GM19025 (cell line): Measurements from ENCODE around the gene DOCK1.

Source experiments
- ATAC-seq: cut with Tn5 transposase; IDR thresholded peaks from one replicate; pipeline ENCODE4 v1.9.1; 2021; ENCODE audit warnings: mild to moderate bottlenecking, low read depth, moderate library complexity; ENCODE audit not compliant: unreplicated experiment

Gene DOCK1

DNA sequence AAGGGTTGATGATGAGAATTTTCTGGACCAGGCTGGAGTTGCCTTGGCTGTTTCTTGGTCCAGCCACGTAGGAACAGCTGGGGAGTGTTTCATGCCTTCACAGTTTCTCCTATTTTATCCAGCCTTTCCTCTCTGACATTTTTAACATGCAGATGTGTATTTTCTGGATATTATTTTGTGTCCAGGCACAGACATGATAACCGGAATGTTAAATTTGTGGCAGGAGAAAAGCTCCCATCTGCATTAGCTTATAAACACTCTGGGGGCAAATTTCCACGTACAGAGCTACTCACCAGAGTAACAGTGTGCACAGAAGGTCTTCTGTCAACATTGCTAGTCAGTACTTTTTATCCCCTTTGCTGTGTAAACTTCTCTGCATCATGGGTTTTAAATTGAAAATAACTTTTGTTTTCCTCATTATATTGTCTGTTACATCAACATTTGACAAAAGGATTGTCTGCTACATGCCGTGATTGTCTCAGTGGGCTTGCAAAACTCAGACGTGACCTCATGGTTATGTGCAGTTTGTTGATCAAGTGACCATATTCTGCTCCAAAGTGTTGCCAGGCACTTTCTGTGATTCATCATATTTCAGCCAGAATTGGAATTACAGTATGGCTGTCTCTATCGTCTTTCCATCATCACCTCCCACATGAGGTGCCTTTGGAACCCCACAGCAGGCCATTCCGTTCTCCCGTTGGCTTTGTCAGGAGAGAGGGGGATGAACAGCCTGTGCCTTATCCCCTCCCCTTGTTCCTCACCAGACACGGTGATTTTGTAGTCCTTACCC is 249.8 kb downstream of the DOCK1 start:
- no peak for ATAC-seq

DNA sequence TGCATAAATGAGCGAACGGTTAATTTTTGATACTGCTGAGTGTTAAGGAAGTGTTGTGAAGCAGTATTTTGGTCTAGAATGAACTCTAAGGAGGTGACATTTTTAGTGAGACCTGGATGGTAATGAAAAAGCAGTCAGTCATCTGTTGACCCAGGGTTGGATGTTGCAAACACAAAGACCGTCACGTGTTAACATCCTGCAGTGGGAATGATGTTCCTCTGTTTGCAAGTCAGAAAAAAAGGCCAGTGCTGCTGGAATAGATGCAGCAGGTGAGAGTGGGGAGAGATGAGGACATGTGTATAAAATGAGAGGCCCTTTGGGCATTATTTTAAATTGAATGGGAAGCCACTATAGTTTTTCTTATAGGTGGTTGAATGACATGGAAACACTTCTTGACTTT is 251.9 kb downstream of the DOCK1 start:
- ATAC-seq: no peak

DNA sequence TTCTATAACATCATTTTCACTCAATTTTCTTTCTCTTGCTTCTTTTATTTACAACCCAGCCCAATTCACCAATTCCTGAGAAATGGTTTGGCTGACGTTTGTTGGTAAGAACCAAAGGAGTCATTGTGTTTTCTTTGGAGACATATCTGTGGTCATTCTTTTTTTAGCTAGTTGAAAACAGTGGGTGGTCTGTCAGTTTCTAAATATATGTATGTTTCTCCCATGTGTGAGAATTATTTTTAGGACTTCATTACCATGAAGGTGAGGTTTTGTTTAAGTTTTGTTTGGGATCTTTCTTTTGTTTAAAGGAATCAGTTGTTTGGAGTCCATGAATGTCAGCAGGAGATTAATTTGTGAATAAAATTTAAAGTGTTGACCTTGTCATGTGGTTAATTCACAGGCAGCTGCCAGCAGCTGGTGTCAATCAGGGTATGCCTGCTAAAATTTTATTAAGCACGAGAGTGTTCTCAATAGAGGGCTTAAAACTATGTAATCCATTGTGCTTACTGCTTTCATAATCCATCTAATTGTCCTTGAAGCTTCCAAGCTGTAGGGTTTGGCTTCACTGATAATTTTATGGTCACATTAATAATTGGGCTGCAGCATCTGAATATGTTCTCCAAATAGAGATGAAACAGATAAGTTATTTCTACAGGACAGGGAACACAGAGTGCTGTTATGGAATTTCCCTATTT is 252.4 kb downstream of the DOCK1 start:
- ATAC-seq: no peak

DNA sequence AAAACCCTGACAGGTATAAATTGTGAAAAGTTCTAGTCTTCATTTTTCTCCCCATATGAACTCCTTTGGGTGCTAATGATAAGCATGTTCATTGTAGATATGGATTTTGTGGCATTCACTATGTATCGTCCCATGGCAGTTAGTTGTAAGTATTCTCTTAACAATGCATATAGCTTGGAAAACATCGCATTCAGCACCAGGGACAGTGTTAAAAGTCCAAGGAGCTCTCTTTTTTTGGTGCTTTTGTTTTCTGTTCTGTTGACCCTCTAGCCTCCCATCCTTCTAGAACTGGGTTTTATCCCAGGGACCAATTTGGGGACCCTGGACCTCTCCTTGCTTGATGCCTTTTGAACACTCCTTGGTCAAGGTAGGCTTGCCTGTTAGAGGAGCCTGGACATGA is 253.4 kb downstream of the DOCK1 start:
- no peak for ATAC-seq

DNA sequence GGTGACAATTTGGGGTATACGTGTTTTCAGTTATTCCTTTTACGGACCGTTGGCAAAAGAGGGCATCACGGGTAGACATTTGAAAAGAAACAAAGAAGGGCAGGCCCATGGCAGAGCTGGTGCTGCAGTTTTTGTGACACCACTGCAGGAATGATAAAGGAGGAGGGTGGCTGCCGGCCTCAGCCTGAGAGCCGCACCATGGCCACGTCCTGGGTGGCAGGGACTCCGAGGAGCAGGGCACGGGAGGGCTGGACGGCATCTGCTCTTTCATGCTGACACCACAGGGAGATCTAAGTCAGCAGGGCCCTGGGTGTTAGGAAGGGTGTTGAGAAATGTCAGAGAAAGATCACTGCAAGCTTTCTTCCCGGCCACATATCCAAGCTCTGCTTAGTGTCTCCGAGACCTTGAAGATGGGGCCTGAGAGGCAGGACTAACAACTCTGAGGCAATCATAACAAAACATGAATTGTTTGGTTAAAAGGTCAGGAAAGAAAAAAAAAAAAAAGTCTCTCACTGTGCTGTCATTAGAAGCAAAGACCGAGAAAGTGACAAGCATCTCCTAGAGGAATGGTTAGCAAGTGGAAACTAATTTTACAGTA is 254.5 kb downstream of the DOCK1 start:
- no peak for ATAC-seq

DNA sequence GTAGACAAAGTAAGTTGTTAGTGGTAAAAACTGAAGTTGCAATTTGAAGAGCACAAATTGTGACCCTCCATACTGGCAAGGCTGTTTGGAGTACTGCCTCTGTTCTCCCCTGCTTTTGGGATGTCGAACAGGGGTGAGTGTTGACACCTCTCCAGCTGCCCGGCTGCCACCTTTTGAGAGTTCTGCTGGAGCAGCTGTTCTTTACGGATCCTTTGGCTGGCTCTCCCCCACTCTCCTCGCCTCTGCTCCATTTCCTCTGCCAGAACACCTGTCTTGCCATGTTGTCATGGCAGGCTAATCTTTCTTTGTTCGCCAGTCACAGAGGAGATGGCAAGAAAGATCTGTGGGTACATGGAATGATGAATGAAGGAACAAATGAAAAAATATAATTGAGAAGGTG is 256.3 kb downstream of the DOCK1 start:
- ATAC-seq: no peak

DNA sequence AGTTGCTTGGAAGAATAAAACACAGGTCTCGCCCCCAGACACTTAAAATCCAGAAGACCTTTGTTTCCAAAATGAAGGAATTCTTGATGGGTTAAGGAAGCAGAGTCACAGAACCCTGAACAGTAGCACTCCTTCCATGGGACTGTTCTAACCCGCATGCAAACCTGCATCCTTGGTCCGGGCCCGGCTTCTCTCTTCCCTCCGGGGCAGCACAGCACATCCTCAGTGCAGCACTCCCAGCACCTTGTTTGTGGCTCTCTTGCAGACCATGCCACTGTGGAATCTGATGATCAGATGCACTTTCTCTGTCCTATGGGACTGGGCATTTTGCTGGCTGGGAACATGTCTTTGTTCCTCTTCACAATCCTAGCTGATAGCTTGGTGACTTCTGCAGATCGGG is 257.6 kb downstream of the DOCK1 start:
- ATAC-seq: no peak

DNA sequence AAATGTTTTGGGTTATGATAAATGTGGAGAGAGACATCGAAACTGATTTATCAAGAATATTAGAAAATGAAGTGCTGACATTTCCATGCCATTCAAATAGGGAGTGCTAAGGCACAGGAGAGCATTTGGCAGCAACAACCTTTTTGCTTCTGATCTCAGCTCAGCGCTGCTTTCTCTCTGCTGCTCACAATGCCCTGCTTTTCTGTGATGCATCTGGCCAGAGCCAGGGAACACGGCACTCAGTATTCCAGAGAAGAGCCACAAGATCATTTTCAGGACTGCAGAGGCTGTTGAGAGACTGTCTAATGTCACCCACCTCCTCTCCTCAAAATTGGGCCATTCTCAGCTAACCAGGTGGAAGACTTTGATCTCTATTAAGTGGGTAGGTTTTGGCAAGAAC is 263.0 kb downstream of the DOCK1 start:
- no peak for ATAC-seq

DNA sequence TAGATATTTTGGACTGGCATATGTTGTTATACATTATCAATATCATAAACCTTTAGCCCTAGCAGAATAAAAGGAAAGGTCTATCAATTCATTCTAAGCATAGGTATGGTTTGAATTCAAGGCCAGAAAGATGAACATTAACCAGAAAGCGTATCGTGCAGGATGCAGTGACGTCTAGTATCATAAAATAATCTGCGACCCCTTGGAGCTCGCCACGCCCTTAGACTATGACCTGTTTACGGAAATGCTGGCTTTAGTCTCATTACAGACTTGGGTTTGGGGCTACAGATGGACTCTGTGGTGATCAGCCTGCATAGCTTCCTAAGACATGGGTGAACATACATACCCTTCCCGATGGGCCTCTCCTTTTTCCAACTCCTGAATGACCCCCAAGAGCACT is 269.6 kb downstream of the DOCK1 start:
- no peak for ATAC-seq

DNA sequence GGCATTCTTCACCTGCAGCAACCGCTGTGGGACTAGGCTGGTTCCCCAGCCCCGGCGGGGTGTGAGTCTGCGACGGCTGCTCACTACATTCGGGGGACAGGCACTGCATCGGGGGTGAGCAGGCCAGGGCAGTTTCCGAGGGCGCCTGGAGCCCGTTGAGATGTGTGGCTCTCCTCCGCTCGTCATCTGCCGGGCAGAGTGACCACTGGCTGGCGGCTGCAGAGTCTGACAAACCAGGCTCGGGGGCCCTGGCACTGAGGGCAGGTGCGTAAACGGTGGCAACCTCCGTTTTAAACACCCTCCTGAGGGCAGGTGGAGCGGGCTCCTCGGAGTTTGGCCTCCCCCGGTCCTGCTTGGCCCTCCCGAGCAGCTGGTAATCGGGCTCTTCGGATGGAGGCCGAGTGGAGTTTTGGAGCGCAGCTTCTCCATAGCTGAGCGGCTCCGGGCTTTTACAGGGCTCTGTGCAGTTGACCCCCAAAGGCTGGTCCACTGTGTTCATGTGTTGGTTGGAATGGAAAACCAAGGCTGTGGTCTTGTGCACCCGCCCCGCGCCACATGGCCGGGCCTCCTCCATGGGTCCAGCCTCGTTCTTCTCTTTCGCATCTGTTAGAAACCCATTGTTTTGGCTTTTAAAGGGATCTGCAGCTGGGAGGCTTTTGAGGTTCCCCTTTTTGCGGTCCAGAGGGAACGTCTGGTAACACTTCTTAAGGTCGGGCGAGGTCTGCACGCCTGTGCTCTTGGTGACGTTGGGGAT is 270.3 kb downstream of the DOCK1 start:
- ATAC-seq: no peak

DNA sequence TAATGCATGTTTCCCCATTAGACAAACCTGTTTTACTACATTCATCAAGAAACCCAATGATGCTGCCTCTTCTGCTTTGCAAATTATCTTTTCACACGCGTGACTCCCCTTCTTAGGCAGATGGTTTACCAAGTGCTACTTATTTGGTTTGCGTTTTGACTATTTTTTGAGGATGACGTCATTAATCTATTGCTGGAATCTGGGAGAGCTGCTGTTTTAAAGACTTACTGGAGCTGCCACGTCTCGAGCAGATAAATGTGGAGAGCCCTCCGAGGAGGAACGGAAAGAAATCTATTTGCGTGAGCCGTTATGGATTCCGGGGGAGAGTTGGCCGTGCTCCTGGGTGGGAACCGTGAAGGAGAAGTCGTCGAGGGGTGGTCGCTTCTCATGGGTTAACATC is 271.4 kb downstream of the DOCK1 start:
- no peak for ATAC-seq

DNA sequence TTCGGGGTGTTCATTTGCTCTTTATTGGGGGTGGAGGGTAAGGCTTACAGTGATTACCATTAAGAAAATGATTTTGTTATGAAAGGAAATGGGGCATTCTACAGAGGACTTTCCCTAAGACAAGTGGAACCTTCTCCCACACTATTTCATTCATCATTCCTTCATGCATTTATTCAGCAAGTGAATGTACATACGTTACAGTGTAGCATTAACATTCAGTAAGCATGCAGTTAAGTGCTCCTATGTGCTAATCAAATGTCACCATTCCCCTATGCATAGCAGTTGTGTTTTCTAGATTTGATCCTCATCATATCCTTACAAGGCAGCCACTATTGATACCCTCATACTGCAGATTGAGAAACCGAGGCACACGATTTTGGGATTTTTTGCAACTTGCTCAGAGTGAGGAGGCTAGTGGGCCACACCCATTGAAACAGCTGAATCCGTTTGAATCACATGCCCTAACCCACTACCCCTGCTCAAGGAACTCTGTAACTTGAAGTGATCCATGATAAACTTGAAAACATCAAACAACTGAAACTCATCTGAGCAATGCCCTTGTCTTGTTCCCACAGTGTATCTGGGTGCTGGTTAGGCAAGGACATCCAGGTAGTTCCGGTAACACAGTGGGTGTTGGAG is 274.5 kb downstream of the DOCK1 start:
- no peak for ATAC-seq

DNA sequence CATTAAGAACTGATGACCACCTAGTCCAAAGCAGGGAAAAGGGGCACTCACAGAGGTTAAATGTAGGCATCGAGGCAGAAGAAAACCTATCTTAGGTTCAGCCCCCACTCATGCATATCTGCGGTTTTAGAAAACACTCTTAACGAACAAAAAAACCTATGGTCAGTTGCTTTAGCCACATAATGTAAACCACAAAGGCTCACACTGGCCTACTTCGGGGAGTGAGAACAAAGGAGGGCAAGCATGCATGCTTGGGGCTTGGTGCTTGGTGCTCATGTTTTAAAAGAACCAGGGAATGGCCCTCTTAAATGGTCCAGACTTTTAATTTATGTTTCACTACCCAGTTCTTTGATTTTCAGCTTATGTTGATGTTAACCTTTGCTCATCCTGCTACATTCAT is 276.9 kb downstream of the DOCK1 start:
- ATAC-seq: no peak

DNA sequence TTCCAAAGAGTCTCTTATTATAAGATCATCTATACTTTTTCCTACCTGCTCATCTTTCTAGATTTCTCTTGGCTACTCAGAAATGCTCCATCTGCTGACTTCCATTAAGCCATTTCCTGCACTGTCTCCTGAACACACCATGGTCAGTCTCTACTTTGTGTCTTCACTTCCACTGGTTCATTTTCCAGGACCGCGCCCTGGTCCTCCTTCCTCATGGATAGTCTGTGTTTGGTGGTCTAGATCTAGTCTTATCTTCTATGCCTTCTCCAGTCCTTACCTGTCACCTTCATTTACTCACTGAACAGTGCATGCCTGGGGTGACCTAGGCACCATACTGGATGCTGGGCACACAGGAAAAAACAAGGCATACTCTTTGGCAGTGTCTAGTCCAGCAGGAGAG is 279.4 kb downstream of the DOCK1 start:
- no peak for ATAC-seq

DNA sequence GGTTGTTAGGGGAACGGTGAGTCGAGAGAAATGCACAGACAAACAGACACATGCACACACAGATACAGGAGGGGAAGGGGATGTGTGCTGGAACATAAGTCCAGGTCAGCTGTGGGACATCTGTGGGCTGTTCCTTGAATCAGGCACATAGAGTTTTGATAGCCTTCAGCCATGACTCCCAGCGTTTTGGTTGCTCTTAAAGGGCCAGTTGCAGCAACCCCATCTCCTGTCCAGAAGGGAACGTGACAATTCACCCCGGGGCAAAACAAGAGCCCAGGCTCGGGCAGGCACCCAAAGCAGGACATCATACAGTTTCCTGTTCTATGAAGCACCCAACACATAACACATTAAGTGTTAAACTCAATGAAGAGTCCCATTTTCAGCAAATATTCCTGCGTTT is 281.6 kb downstream of the DOCK1 start:
- no peak for ATAC-seq

DNA sequence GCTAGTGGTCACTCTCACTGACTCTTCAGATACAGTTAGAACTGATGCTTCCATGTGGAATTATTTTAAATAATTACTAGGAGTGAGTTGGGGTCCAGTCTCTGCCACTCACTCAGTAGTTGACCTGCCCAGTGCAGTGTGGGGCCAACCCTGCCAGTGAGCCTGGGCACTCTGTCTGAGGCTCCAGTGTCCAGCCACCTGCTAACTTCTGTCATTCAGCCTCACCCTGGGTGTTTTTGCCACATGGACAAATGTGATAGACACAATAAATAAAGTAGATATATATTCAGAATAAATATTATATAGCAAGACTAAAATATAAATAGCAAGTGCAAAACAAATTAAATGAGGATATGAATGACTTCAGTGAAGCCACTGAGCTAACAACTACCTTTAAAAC is 284.0 kb downstream of the DOCK1 start:
- no peak for ATAC-seq

DNA sequence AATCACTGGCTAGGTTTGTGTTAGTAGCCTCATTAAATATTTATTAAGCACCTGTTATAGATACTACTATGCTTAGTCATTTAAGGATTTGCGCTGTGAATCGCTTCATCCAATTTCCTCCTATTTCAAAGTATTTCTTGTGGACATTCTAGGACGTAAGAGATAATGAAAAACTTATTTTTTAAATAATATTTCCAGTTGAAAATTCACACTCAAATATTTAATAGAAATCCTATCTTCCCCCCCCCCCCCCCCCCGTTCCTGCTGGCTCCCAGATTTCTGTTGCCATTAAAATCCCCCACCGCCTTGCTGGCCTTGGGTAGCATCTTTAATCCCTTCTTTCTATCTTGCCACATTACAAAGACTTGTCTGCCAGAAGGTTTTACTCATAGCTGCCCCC is 285.2 kb downstream of the DOCK1 start:
- no peak for ATAC-seq

DNA sequence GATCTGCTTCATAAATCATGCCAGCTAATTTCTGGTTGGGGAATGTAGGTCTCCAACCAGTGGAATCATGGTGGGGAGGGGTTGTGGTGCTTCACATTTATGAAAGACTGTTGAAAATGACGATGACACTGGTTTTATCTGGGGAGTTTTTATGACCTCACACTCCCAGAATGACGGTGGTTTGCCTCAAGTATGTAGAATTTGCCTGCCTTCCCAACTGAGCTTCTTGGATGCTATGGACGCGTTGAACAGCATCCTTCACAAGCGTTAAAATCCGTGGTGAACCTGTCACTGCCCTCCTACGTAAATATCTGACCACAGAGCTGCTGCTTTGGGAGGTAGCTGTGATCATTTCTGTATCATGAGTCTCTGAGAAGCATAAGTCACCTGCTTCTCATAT is 287.9 kb downstream of the DOCK1 start:
- no peak for ATAC-seq

DNA sequence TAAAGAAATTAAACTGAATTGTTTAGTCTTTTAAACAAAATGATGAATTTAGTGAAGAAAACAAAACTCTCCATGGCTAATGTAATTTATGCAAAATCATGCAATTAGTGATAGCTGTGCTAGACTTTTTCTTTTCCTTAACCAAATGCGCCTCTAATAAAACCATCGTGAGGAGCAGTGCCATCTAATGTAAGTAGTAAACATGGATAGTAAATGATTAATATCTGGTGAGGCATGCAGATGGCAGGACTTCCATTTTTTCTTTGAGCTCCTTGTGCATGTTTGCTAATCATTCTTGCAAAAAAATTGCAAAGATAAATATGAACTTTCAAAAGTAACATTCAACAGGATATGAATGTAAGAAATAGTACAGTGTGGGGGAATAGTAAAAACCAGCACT is 288.9 kb downstream of the DOCK1 start:
- no peak for ATAC-seq

DNA sequence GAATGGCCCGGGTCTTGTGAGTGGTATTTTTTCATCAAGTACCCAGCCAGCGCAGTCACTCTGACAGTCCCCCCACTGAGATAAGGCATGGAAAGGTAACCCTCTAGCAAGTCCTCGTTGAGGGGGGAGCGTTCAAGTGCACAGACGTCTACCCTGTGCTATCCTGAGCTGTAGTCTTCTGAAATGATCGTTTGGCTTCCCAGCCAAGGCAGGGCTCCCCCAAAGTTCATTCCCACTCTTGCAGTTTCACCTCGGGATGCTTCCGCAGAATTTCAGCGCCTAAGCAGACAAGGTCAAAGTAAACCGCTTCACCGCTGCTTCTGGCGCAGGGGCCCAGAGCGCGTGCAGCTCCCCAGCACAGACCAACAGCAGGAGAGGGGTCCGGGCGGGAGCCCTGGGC is 289.4 kb downstream of the DOCK1 start:
- no peak for ATAC-seq

DNA sequence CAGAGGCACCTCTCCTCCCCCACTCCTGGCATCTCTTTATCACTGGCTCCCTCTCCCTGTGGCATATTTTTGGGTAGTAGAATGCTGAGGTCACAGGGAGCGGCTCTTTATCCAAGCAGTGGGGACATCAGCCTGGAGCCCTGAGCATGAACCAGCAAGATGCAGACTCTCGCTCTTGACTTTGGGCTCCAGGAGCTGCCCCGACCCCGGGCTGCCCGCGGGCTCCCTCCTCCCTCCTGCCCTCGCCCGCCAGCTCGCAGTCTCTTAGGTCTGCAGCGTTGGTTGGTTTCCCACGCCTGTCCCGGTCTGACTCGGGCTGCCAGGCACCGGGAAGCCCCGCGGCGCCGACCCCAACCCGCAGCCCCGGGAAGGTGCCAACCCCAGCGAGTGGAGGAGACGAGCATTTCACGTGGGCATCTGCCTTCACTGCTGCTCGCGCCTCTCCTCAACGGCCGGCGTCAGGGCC is 289.8 kb downstream of the DOCK1 start:
- no peak for ATAC-seq
